Endodermal cell (in vitro differentiated cells): Measurements from ENCODE around the gene WNK2. TPM values are rescaled to one million over a fixed set of nuclear protein-coding genes. Genes with fewer than 3 reads are reported as not detected.

ENCODE experiments used
- DNase-seq: peaks from one replicate; pipeline ENCODE4 v3.0.0-alpha.2; 2017
- H3K27ac ChIP-seq: 2 replicates; pipeline ENCODE4 v1.5.1; 2013; ENCODE audit warnings: mild to moderate bottlenecking, low read depth, low read length, moderate library complexity
- H3K27me3 ChIP-seq: 2 replicates; pipeline ENCODE4 v1.6.1; 2013; ENCODE audit warnings: mild to moderate bottlenecking, low read length, moderate library complexity; ENCODE audit not compliant: insufficient read depth, control insufficient read depth, poor library complexity, severe bottlenecking
- H3K36me3 ChIP-seq: 2 replicates; pipeline ENCODE4 v1.7.0; 2013; ENCODE audit warnings: mild to moderate bottlenecking, low read length, moderate library complexity; ENCODE audit not compliant: control insufficient read depth, insufficient read depth
- H3K4me1 ChIP-seq: one replicate; pipeline ENCODE4 v1.7.0; 2013; ENCODE audit warnings: low read length; ENCODE audit not compliant: control insufficient read depth, insufficient read depth
- H3K4me3 ChIP-seq: 2 replicates; pipeline ENCODE4 v1.5.1; 2013; ENCODE audit warnings: mild to moderate bottlenecking, low read length, moderate library complexity
- H3K9ac ChIP-seq: 2 replicates; pipeline ENCODE4 v1.6.1; 2013; ENCODE audit warnings: mild to moderate bottlenecking, low read length, moderate library complexity; ENCODE audit not compliant: poor library complexity, severe bottlenecking; ENCODE audit errors: extremely low read depth
- H3K9me3 ChIP-seq: 2 replicates; pipeline ENCODE4 v1.6.1; 2013; ENCODE audit warnings: mild to moderate bottlenecking, low read length, moderate library complexity; ENCODE audit not compliant: control insufficient read depth
- H3K27ac Mint-ChIP-seq: 2 replicates; pipeline ENCODE4 v1.8.0; 2020; ENCODE audit warnings: mixed read lengths
- H3K27me3 Mint-ChIP-seq: 2 replicates; pipeline ENCODE4 v1.8.0; 2021; ENCODE audit warnings: mild to moderate bottlenecking, mixed read lengths; ENCODE audit not compliant: insufficient read depth
- H3K36me3 Mint-ChIP-seq: 2 replicates; pipeline ENCODE4 v1.8.0; 2020; ENCODE audit warnings: low read depth, mixed read lengths
- H3K4me1 Mint-ChIP-seq: 2 replicates; pipeline ENCODE4 v1.8.0; 2020; ENCODE audit warnings: mixed read lengths
- H3K4me3 Mint-ChIP-seq: 2 replicates; pipeline ENCODE4 v1.8.0; 2020; ENCODE audit warnings: mild to moderate bottlenecking, moderate library complexity, mixed read lengths
- H3K9me3 Mint-ChIP-seq: 2 replicates; pipeline ENCODE4 v1.8.0; 2020; ENCODE audit warnings: mild to moderate bottlenecking, mixed read lengths
- WGBS, 2 experiments: methylation state at CpG; one replicate each; pipeline versions ENCODE4 v1.1.5 to v1.1.7; 2013; ENCODE audit warnings: missing lambda C conversion rate in 2 of 2, mixed read lengths in 1 of 2; ENCODE audit not compliant: insufficient coverage in 1 of 2, insufficient read length in 1 of 2; 5-methylcytosine and 5-hydroxymethylcytosine counted together
- total RNA-seq, 2 donors: library from RNA; stranded (reverse); fragmentation: NEBNext Ultra II Directional in 1 of 2; extraction: Animal tissue kit (Norgen Biotek cat#: 25700) in 1 of 2; gene quantifications; 2 replicates in 1 of 2; 3 replicates in 1 of 2; pipeline ENCODE4 v1.2.1, GENCODE V29; 2021
- TF ChIP-seq, protein P1 (sequence below): fragments of 200-600 bp; sonication (generic); conservative IDR thresholded peaks from 2 replicates; pipeline ENCODE4 v1.5.0; 2021; ENCODE audit warnings: antibody characterized with exemption, mild to moderate bottlenecking

The WNK2 gene
- total RNA-seq, 2 donors from 2014 or later, result 46.1 to 48.8 TPM

DNA sequence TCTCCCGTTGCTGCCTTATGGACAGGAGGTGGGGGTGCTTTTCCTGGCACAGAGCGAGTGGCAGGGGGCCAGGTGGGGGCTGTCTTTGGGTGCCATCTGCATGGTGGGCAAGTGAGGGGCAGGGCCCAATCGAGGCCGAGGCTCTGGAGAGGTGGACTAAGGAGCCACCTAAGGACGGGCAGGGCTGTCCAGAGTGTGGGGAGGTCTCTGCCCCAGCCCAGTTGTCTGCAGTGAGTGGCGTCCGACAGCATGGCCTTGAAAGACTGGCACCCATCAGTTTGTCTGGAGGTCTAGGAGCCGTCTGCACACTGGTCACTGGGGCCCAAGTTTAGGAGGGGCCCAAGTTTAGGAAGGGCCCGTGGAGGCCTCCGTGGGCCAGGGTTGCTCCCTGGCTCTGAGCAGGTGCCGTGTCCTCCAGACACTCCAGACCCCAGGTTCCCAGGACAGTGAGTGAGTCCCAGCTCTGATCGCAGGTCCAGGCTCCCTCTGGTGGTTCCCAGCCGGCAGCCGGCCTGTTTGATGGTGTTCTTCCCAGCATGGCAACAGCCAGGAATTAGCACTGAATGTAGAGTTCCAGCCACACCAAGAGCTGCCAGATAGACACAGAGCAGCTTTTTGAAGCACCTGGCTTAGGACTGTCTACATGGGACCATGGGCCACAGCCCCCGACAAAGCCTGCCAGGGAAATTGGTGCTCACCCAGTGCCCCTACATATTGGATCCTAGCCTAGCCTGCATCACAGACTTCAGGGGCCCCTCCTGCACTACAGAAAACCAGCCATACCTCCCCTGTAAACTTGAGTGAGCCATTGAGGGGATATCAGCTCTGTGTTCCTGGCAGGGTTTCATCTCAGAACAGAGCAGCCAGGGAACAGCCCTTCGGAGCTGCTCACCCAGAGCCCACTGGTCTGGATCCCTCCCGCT lies 120.9 kb downstream of the WNK2 start:
- Mint-ChIP-seq H3K27me3 (no peaks in the 10 kb centered on the region), H3K4me1 (no peaks in the 10 kb centered on the region), H3K4me3 (no peak overlapping the region), H3K27ac (no peak overlapping the region), H3K36me3 (no peaks in the 10 kb centered on the region), H3K9me3 (no peaks in the 10 kb centered on the region)
- Histone ChIP-seq H3K27me3 (no peaks in the 10 kb centered on the region), H3K9me3 (no peaks in the 10 kb centered on the region), H3K36me3 (no peaks in the 10 kb centered on the region), H3K4me1 (no peaks in the 10 kb centered on the region), H3K4me3 (no peak overlapping the region), H3K9ac (no peak overlapping the region), H3K27ac (no peak overlapping the region)
- WGBS, 2 experiments, result 68 to 70% methylated on average over 13 to 16 of the region's 17 CpGs
- DNase-seq, result peak; percentile 94
- TF ChIP-seq, protein P1, sequence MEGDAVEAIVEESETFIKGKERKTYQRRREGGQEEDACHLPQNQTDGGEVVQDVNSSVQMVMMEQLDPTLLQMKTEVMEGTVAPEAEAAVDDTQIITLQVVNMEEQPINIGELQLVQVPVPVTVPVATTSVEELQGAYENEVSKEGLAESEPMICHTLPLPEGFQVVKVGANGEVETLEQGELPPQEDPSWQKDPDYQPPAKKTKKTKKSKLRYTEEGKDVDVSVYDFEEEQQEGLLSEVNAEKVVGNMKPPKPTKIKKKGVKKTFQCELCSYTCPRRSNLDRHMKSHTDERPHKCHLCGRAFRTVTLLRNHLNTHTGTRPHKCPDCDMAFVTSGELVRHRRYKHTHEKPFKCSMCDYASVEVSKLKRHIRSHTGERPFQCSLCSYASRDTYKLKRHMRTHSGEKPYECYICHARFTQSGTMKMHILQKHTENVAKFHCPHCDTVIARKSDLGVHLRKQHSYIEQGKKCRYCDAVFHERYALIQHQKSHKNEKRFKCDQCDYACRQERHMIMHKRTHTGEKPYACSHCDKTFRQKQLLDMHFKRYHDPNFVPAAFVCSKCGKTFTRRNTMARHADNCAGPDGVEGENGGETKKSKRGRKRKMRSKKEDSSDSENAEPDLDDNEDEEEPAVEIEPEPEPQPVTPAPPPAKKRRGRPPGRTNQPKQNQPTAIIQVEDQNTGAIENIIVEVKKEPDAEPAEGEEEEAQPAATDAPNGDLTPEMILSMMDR, result peak; percentile 91

DNA sequence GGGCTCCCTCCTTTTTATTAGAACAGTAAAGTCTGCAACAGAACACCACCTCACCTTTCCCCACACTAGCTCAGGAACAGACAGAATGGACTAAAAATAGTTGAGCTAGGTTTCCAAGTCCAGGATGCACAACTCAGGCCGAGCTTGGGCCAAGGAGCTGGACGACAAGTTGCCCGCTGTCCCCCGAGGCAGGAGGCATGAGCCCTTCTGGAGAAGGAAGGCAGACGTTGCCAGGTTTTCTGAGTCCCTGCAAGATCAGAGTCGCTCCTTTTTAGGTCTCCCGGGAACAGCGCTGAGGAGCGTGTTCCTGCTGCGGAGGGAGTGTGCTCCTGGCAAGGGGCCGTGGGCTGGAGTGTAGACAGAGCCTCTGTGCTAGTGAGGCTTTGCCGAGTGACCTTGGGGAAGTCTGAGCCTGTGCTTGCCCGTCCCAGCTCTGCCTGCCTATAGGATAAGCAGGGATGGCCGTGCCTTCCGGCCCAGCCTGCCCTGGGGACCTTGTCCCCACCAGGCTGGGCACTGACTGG lies 121.6 kb downstream of the WNK2 start:
- Histone ChIP-seq H3K9me3 (no peaks in the 10 kb centered on the region), H3K36me3 (no peaks in the 10 kb centered on the region), H3K4me1 (no peaks in the 10 kb centered on the region), H3K9ac (no peak overlapping the region), H3K4me3 (no peak overlapping the region), H3K27ac (no peak overlapping the region), H3K27me3 (no peaks in the 10 kb centered on the region)
- peak; percentile 50 for DNase-seq
- TF ChIP-seq, protein P1, result no peak
- H3K27me3 Mint-ChIP-seq, result no peaks in the 10 kb centered on the region
- H3K27ac Mint-ChIP-seq, result no peak overlapping the region
- H3K4me1 Mint-ChIP-seq, result no peaks in the 10 kb centered on the region
- H3K36me3 Mint-ChIP-seq, result peaks cover 2% of the 10 kb centered on the region
- 91 to 94% methylated on average over 12 to 15 of the region's 15 CpGs for WGBS, 2 experiments
- no peaks in the 10 kb centered on the region for H3K9me3 Mint-ChIP-seq
- H3K4me3 Mint-ChIP-seq, result no peak overlapping the region

DNA sequence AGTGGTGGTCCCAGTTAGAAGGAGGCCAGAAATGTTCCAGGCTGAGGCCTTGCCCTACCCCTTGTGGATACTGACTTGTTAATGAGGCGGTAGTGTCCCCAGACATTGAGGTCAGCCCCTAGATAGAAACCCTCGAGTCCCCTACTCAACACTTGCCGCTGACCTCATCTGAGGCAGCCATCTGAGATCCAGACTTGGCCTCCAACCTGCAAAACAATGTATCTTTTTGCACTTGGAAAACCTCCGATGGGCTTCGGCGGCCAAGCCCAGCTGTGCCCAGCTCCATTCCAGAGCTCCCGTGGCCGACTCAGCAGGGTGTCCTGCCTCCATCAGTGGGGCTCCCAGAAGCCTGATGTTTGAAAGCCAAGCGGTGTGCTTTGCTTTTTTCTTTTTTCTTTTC lies 122.1 kb downstream of the WNK2 start:
- WGBS, 2 experiments, result 88 to 89% methylated on average over 9 of the region's 9 CpGs
- H3K27ac Mint-ChIP-seq, result no peak overlapping the region

More for the DNA sequence above, 122.1 kb downstream of the WNK2 start:
- DNase-seq, result peak; percentile 50
- TF ChIP-seq, protein P1, result no peak
- Histone ChIP-seq H3K9me3 (no peaks in the 10 kb centered on the region), H3K4me1 (no peaks in the 10 kb centered on the region), H3K9ac (no peak overlapping the region), H3K27me3 (no peaks in the 10 kb centered on the region), H3K36me3 (no peaks in the 10 kb centered on the region), H3K4me3 (no peak overlapping the region), H3K27ac (no peak overlapping the region)
- Mint-ChIP-seq H3K4me3 (no peak overlapping the region), H3K9me3 (no peaks in the 10 kb centered on the region), H3K4me1 (no peaks in the 10 kb centered on the region), H3K27me3 (no peaks in the 10 kb centered on the region), H3K36me3 (peaks cover 7% of the 10 kb centered on the region)
